ENCODE results near the gene CD247. TPM values are rescaled to one million over a fixed set of nuclear protein-coding genes. Genes with fewer than 3 reads are reported as not detected.

The CD247 gene
- total RNA-seq, 4 donors from 2014 or later = 1.3 to 3.1 (median 1.4) TPM

GRCh38 chr1:167428395-167428794, 89.9 kb downstream of the CD247 start:
- H3K27me3 ChIP-seq = no peaks in the 10 kb centered on the region
- H3K9me3 ChIP-seq = no peaks in the 10 kb centered on the region
- intact Hi-C loops (cut with DNase I) = no loop called here
- H3K27ac ChIP-seq = no peak overlapping the region
- DNase-seq = no peak
- 56 to 64% methylated on average over 2 of the region's 2 CpGs for WGBS, 2 donors
- H3K4me3 ChIP-seq (replicated peaks in 1 of 3) = no peak overlapping the region
- no peaks in the 10 kb centered on the region for H3K4me1 ChIP-seq
- TF ChIP-seq CTCF (IDR thresholded peaks at IDR 0.05) (no peak), POLR2A (IDR thresholded peaks at IDR 0.05) (no peak)
- no peaks in the 10 kb centered on the region for H3K36me3 ChIP-seq

- Histone ChIP-seq H3K27ac (no peak overlapping the region), H3K9me3 (no peaks in the 10 kb centered on the region), H3K27me3 (no peaks in the 10 kb centered on the region), H3K4me1 (no peaks in the 10 kb centered on the region), H3K36me3 (no peaks in the 10 kb centered on the region), H3K4me3 (replicated peaks in 1 of 3) (no peak overlapping the region)
- WGBS, 2 donors = 62 to 69% methylated on average over 5 of the region's 5 CpGs
- no peak for DNase-seq
- no peak for TF ChIP-seq POLR2A (IDR thresholded peaks at IDR 0.05)
- TF ChIP-seq CTCF (IDR thresholded peaks at IDR 0.05) = no peak
- intact Hi-C loops (cut with DNase I) = no loop called here
These were observed 90.5 kb downstream of the CD247 start for GRCh38 chr1:167427848-167428247.

- 96 to 97% methylated on average over 4 of the region's 4 CpGs for WGBS, 2 donors
- TF ChIP-seq POLR2A (IDR thresholded peaks at IDR 0.05) (no peak), CTCF (IDR thresholded peaks at IDR 0.05) (no peak)
- H3K36me3 ChIP-seq = no peaks in the 10 kb centered on the region
- H3K4me1 ChIP-seq = no peaks in the 10 kb centered on the region
- H3K9me3 ChIP-seq = no peaks in the 10 kb centered on the region
- no peak overlapping the region for H3K27ac ChIP-seq
- no peaks in the 10 kb centered on the region for H3K27me3 ChIP-seq
- no peak overlapping the region for H3K4me3 ChIP-seq (replicated peaks in 1 of 3)
- intact Hi-C loops (cut with DNase I) = no loop called here
- no peak for DNase-seq
These were observed 91.6 kb downstream of the CD247 start for GRCh38 chr1:167426716-167427115.

- H3K36me3 ChIP-seq = no peaks in the 10 kb centered on the region
- no peak overlapping the region for H3K4me3 ChIP-seq (replicated peaks in 1 of 3)
- TF ChIP-seq POLR2A (IDR thresholded peaks at IDR 0.05) (no peak), CTCF (IDR thresholded peaks at IDR 0.05) (no peak)
- H3K27me3 ChIP-seq = no peaks in the 10 kb centered on the region
- no peak overlapping the region for H3K27ac ChIP-seq
- no peaks in the 10 kb centered on the region for H3K9me3 ChIP-seq
- no peaks in the 10 kb centered on the region for H3K4me1 ChIP-seq
- intact Hi-C loops (cut with DNase I) = no loop called here
- WGBS, 2 donors = 89% methylated on average over 7 of the region's 7 CpGs
- no peak for DNase-seq
These were observed 92.8 kb downstream of the CD247 start for GRCh38 chr1:167425482-167425881.

GRCh38 chr1:167423684-167424619, 94.4 kb downstream of the CD247 start:
- TF ChIP-seq CTCF (IDR thresholded peaks at IDR 0.05) = no peak
- Histone ChIP-seq H3K36me3 (no peaks in the 10 kb centered on the region), H3K4me1 (no peaks in the 10 kb centered on the region), H3K27me3 (no peaks in the 10 kb centered on the region), H3K9me3 (no peaks in the 10 kb centered on the region), H3K27ac (no peak overlapping the region), H3K4me3 (replicated peaks in 1 of 3) (no peak overlapping the region)
- intact Hi-C loops (cut with DNase I) = no loop called here
- DNase-seq = no peak
- 88 to 89% methylated on average over 15 of the region's 15 CpGs for WGBS, 2 donors

All from thyroid gland (tissue), 4 donors.